CD4-positive, alpha-beta T cell treated with Interleukin-17A for 1 hour (primary cell): ENCODE data around the gene SLC37A3.
"Not testable (repeated sequence)": the region's sequence is repeated elsewhere in the genome, so short reads cannot be mapped to it uniquely, and the experiment has no call there.

Experiments used
- DNase-seq: peaks from one replicate; pipeline ENCODE4 v3.0.0-alpha.2; 2020

SLC37A3 gene

DNA sequence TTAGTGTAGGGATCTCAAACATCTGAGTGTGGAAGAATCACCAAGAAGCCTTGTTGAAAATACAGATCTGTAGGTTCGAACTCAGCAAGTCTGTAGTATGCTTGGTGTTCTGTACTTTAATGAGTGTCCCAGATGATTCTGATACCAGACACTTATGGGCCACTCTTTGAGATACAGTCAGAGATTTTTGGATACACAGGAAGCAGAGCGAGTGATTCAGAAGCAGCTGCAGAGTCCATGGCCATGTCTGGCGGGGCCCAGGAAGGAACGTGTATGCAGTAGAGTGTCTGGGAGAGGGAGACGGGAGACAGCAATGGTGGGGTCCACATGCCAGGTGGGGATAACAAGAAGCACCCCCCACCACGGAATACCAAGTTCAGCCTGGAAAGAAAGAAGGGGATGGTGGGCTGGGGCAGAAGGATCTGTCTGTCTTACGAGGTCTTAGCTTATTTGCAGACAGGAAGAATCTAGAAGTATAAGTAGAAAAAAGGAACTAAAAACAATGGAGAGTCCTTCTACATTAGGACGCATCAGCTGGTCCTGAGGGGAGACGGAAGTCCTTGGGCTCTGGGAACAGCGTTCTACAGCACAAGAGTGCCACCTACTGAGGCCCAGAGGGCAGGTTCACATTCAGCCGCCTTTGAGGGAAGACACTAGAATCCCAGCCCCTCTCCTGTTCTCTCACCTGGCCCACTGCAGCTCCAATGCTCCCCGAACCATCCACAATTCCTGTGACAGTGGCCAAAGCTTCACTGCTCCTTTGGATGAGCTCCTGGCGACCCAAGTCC lies 55.4 kb downstream of the SLC37A3 start:
- peak; percentile 12 for DNase-seq

DNA sequence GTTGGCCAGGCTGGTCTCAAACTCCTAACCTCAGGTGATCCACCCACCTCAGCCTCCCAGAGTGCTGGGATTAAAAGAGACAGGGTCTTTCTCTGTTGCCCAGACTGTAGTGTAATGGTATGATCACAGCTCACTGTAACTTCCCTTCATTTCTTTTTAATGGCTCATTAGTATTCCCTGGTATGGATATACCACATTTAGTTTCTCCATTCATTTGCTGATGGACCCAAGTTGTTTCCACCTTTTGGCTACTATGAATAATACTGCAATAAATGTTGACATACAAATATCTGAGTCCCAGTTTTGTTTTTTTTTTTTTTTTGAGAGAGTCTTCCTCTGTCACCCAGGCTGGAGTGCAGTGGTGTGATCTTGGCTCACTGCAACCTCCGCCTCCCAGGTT lies 59.4 kb downstream of the SLC37A3 start:
- not testable (repeated sequence) for DNase-seq

DNA sequence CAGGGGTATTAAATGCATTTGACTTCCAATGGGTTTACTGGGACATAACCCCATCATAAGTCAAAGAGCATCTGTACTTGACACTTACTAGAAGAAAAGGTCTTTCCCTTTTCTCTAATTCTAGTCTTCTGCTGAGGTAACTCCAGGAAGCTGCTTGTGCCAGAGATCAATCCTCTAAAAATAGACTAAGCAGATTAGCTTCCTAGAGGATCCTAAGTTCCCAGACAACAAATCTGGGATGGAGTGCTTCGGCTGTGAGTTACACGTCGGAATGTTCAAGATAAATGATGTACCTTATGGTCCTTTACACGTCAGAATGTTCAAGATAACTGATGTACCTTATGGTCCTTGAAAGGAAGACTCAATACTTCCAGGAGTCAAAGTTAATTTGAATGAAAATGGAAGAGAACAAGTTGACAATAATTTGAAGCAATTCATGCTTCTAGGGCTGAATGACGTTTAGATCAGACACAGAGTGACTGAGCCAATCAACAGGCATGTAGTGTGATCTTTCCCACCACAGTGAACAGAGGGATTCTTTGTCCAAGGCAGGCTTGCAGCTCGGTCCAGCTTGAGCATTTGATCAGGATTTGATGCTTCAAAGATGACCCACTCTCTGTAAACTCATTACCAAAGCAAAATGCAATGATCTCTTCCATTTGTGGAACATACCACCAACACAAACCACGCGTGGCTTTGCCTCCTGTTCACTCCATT lies 63.8 kb downstream of the SLC37A3 start:
- DNase-seq: no peak

DNA sequence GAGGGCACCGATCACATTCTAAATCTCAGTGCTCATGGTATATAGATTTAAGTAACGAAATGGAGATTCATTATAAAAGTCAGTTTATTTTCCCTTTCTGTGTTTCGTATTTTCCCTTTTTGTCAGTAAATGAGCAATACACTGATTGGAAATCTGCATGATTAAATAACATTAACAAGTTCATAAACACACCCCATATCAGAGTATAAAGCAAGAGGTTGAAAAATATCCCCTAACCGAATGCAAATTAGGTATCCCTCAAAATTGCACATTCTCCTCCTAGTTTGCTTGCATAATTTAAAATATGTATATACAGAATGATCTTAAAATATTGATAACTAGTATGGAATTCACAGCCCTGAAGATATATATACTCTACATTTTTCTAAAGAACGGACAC lies 64.6 kb downstream of the SLC37A3 start:
- no peak for DNase-seq

DNA sequence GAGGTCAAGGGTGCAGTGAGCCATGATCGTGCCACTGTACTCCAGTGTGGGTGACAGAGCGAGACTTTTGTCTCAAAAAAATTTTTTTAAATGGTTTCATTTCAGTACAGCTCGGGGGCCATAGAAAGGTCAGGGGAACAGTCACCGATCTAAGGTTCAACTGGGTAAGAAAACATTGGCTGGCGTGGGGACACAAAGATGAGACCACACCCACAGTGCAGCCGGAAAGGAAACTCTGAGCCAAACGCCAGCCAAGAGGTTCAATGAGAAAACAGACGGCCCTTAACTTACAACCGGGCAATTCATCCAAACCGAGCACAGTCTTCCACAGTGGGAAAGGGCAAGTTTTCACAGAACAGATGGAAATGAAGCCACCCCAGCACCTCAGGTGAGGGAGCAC lies 65.1 kb downstream of the SLC37A3 start:
- no peak for DNase-seq

DNA sequence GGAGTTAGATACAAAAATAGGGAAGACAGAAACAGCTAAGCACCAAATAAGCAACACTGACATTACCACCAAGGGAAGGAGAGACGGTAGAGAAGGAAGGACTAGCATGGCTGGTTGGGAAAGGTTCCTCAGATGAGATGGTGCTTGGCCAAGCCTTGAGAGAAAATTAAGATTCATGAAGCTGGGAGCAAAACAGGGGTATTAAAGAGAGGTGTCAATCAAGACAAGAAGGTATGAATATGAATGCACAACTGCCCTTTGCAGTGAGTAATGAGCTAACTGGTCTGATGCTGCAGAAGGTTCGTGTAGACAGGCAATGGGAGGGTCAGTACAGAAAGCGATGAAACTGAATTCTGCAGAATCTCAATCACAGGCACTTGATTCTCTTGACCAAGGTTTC lies 67.7 kb downstream of the SLC37A3 start:
- no peak for DNase-seq

DNA sequence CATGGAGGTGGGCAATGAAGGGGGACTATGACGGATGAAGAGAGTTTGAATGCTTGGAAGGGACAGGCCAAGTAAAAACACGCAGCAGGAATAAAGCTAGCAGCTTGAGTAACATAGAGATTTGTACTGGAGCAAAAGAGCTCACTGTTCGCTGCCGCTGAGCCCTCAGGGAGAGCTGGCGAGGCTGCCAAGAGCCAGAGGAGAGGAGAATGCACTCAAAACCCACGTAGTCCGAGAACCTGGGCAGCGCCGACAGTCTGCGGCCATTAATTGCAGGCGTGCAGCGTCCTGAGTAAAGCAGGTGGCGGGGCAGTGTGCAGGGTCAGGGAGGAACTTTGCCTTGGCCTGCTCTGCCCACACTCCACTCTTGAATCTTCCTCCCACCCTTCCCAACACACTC lies 68.2 kb downstream of the SLC37A3 start:
- DNase-seq: no peak

DNA sequence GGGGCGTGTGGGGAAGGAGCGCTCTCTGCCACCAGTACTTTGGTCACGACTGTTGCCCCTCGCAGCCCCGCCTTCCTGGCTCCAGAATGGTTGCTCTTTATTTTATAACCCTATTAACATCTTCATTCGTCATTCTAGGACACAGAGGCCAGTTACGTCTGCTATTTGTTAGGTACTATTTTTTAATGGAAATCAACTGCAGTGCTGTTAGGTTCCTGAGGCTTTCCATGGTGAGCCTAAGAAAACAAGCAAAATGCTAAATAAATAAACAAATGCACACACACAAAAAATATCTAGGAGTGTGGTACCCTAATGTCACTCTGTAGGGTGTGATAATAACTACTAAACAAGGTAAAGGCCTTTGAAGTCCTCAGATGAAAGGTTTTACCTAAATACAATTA lies 71.1 kb downstream of the SLC37A3 start:
- no peak for DNase-seq

DNA sequence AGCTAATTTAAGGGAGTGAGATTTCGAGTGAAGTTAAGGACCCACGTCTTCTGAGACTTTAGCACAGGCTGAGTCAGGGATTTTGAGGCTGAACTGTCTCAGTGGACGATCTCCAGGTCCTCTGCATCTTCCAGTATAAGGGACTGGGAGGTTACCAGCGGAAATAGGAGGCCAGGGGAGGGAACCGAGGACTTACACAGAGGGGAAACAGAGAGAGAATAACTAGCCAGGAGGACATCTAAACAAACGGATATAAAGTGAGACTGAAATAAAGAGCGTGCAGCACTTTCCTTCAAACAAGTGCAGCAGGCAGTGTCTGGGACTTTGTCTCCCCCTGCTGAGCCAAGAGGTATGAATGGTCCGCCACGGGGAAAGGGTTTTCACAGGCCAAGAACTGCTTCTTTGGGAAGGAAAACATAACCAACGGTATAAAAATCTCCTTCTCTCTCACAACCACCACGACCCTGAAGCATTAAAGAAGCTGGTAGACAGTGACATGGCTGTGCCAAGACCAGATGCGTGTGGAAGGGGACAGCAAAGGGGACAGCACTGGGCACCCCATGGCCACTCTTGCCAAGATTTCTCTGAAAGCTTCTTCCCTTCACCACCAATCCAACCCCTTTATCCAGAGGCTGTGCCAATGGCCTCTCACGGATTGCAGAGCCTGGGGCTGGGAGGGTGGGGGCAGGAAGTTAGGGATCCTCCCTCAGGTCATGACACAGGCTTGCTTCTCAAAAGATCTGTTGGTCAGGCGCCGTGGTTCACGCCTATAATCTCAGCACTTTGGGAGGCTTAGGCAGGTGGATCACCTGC lies 72.0 kb downstream of the SLC37A3 start:
- DNase-seq: peak; percentile 65

DNA sequence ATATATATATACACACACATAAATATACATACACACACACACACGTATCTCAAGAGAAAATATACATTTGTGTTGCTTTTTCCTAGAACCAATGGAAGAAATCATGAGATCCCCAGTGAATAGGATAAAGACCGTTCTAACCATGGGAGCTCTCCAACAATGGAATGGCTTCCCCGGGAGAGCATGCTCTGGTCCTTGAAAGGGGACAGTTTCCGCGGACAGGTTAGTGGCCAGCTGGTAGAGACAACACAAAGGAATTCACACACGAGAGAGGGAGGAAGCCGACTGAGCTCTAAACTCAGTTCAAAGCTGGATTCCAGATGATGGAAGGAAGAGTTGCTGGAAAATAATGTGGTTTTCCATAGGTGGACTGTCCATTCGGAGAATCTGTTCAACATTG lies 72.7 kb downstream of the SLC37A3 start:
- DNase-seq: no peak

DNA sequence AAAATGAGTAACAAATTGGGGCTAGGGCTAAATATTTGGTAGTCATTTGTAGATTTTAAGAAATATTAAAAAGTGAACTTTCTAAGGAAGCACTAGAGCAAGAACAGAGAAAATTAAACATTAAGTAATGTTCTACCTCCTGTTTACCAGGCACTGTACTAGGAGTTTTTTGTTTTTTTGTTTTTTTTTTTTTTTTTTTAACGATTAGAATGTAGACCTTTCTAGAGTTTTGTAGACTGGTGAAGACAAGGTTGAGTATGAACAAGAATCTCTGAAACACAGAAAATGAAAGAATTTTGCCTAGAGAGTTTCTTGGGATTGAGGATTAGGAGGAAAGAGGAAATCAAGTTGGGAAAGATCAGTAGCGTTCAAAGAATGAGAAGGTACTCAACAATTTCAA lies 73.6 kb downstream of the SLC37A3 start:
- DNase-seq: no peak

DNA sequence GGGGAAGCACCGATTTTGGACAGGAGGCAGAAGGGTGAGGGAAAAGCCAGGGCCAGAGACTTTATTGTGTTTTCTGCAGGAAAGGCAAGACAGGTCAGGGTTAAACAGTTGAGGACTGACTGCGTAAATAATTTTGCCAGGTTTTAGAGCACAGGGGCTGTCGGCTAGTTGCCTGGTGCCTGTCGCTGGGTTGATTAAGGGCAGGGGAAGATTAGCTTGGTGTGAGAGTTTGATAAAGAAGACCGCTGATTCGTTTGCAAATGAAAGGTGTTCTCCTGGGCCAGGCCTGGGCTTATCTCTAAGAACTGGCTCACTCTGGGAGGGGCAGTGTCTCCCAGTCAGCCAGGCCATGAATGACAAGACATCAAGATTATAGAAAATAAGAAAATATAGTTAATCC lies 75.6 kb downstream of the SLC37A3 start:
- no peak for DNase-seq

DNA sequence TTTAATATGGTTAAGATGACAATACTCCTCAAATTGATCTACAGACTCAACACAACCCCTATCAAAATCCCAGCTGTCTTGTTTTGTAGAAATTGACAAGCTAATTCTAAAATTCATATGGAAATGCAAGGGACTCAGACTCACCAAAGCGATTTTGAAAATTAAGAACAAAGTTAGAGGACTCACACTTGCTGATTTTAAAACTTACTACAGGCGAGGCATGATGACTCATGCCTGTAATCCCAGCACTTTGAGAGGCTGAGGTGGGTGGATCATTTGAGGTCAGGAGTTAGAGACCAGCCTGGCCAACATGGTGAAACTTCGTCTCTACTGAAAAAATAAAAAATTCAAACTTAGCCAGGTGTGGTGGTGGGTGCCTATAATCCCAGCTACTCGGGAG lies 78.3 kb downstream of the SLC37A3 start:
- DNase-seq: not testable (repeated sequence)

DNA sequence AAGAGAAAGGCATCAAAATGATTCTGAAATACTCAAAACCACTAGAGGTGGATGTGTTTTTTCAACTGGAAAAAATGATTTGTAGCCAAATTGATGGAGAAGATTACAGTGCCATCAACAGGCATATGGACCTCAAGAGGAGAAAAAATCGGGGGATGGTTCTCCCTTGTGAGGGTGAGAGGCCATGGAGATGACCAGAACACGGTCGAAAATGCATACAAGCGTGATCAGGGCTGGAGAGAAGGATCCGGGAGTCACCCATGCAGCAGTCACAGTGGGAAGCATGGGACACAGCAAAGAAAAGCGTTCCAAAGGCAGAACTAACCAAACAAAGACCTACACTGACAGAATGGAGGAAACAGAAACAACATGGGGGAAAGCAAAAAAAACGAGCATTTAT lies 80.3 kb downstream of the SLC37A3 start:
- DNase-seq: no peak

DNA sequence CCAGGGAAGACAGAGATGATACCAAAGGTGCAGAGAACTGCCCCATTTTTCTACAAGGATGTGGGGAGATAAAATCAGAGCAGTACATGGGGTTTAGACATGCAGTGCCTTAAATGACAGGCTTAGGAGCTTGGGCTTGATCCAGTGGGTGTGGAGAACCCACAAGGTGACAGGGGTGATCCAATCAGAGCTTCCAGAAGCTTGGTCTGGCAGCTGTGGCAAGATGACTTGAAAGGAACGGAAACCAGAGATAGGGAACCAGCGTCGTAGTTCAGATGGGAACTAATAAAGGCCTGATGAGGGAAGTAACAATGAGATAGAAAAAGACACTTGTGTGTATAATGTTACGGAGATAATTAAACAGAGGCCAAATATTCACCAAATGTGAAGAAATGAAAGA lies 80.7 kb downstream of the SLC37A3 start:
- DNase-seq: peak; percentile 14

DNA sequence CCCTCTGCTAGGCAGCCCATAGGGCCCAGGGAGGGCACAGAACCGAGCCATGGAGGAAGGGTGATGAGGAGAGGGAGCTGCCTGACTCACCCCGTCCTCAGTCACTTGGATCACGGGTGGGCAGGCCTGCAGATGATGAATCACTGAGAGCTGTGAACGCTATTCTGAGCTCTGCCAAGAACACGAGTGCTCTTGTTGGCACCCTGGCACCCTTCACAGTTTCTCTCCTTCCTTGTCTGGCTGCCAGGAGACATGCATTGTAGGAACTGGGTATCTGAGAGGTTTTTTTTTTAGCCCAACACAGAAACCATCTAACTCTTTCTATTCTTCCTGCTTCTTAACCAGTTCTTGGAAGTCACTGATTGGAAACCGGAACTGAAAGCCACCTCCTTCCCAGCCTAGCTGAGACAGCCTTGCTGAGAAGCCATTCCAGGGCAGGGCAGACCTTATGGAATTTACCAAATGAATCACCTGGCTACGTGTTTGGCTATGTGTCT lies 82.1 kb downstream of the SLC37A3 start:
- DNase-seq: no peak

DNA sequence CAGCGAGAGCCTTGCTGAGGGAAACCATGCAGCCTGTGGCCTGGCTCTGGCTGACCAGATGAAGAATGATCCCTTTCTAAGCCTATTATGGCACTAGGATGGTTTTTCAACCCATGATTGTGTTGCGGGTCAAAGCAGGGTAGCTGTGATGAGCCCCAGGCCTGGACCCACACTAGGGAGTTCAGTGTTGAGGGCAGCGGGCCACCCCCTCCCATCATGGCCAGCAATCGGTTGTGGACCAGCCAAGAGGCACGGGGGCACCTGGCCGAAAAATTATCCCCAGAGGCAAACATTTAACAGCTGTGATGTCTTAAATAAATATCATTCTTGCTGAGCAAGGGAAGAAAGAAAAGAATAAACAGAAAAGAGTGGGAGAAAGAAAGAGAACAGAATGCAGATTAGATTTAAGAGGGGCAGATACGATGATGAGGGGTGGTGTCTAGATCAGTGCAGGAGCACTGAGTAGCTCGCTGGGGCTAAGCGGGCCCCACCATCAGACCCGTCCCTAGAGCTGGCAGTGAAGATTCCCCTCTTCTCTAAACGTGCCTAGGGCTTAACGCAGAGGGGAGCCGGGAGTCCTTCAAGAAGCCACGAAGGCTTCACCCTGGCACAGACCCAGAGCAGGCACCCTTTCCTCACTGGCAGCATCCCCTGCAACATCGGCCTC lies 82.7 kb downstream of the SLC37A3 start:
- DNase-seq: no peak

DNA sequence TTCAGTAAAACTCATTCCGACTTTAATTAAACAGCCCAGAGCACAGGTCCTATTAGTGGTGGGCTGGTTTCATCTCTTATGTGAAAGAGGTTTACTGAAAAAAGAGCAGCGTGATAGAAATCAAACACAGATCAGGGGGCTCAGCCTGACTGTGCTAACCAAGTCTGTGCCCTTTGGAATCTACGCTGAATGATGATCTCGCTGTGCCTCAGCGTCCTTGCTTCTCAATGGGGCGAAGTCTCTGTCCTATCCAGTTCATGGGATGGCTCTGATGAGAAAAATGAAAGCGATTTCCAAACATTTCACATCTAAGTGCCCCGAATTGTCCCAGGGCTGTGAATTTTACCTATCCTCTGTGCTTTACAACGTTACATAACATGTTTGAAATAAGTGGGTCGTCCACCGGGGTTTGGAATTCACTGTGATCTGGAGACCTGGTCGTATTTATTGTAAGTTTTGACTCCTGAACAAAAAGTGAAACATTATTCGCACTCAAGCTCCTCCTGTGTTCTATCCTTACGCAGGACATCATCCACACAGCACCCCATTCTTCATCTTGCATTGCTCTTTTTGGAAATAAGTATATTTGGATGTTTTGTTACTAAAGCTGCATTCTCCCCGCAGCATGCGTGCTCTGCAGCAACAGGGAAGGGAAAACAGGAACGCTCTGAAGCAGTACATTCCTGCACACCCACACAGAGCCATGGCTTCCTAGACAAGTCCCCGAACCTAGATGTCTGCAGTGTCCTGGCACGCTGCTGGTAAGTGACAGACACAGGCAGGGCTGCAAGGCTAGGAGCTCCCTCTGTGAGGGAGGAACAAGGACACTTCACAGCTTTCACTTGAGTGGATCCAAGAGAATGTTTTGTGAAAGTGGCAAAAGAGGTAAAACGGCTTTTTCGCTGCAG lies 83.5 kb downstream of the SLC37A3 start:
- DNase-seq: no peak

DNA sequence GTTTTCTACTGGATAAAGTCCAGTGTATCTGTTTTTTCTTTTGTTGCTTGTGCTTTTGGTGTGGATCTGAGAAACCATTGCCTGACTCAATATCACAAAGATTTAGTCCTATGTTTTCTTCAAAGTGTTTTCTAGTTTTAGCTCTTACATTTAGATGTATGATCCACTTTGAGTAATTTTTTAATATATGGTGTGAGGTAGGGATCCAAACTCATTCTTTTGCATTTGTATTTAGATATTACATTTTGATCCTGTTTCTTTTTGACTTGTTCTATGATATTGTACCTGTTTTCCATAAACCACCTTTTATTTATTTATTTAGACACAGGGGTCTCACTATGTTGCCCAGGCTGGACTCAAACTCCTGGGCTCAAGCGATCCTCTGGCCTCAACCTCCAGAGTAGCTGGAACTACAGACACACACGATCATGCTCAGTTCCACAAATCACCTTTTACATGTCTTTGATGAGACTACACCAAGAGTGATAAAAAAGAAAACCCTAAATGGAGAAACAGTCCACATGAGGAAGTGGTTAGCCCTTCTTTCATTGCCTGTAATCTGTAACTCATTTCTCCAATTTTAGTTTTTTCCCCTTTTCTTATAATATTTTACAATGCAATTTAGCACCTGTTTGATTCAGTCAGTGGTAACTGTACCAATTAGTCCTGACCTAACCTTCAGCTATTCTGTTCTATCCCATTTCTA lies 86.0 kb downstream of the SLC37A3 start:
- DNase-seq: no peak

DNA sequence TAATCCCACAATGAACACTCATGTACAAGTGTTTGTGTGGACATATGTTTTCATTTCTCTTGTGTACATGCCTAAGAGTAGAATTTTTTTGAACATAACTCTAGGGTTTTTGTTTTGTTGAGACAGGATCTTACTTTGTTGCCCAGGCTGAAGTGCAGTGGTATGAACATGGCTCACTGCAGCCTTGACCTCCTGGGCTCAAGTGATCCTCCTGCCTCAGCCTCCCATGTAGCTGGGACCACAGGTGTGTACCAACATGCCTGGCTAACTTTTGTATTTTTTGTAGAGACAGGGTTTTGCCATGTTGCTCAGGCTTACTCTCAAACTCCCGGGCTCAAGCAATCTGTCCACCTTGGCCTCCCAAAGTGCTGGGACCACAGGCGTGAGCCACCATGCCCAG lies 87.2 kb downstream of the SLC37A3 start:
- DNase-seq: not testable (repeated sequence)

DNA sequence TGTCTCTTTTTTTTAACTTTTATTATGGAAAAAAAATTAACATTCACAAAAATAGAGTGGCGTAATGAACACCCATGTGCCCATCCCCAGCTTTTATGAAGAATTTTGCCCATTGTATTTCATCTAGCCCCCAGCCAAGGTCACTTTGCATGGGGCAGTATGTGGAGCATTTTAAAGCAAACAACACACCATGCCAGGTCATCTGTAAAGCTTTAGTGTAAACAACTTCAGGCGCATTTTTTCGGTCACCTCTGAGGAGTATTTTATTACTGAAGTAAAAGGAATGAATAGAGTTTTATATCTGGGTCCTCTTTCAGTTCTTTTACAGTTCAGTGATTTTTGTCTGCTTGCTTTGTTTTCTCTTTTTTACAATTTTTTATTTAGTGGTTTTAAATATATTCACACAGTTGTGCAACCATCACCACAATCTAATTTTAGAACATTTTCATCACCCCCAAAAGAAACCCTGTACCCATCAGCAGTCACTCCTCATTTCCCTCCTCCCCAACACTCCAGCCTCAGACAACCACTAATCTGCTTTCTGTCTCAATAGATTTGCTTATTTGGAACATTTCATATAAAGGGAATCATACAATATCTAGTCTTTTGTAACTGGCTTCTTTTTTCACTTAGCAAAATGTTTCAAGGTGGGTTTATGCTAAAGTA lies 87.9 kb downstream of the SLC37A3 start:
- no peak for DNase-seq
